IMR-90 (cell line): ENCODE measurements around the gene ZNF283. TPM values are rescaled to one million over a fixed set of nuclear protein-coding genes. Genes with fewer than 3 reads are reported as not detected.

Experiments used
- ATAC-seq: fragments of 200-7000 bp; cut with Tn5 transposase; 2 replicates; pipeline ENCODE4 v1.9.1; 2020; ENCODE audit warnings: low read depth, mild to moderate bottlenecking, moderate library complexity
- BruUV-seq: library from RNA; stranded (reverse); fragments of 400-500 nt; replicated peaks from 2 replicates; lab custom pipeline; 2021; lab: Mats Ljungman, UMichigan
- CTCF ChIA-PET: fragments of 300-600 bp; formaldehyde crosslinking; extraction: SDS; loops from one replicate; lab custom pipeline; 2021; ENCODE audit warnings: antibody characterized with exemption; lab: Yijun Ruan, JAX
- POLR2A ChIA-PET: fragments of 300-600 bp; sonication (Branson Sonifier 250); formaldehyde crosslinking; loops from one replicate; lab custom pipeline; 2022; ENCODE audit warnings: antibody characterized with exemption; ENCODE audit not compliant: unreplicated experiment; lab: Charles Lee
- DNase-seq: peaks from one replicate; pipeline ENCODE4 v3.0.0; 2013
- H2AFZ ChIP-seq: replicated peaks from 2 replicates; pipeline ENCODE3; 2013; ENCODE audit warnings: low read length, mild to moderate bottlenecking; ENCODE audit not compliant: poor library complexity
- H2AK5ac ChIP-seq: 2 replicates; pipeline ENCODE4 v1.6.1; 2013; ENCODE audit warnings: low read depth, low read length, inconsistent platforms
- H2AK9ac ChIP-seq: replicated peaks from 2 replicates; pipeline ENCODE3; 2013; ENCODE audit warnings: mild to moderate bottlenecking, low read depth, low read length, moderate library complexity; ENCODE audit not compliant: poor library complexity
- H2BK120ac ChIP-seq: 2 replicates; pipeline ENCODE4 v1.6.1; 2013; ENCODE audit warnings: low read depth, low read length, inconsistent platforms
- H2BK15ac ChIP-seq: 3 replicates; pipeline ENCODE4 v1.6.1; 2013; ENCODE audit warnings: low read depth, low read length, inconsistent platforms
- H2BK20ac ChIP-seq: 2 replicates; pipeline ENCODE4 v1.6.1; 2013; ENCODE audit warnings: low read depth, mild to moderate bottlenecking, inconsistent platforms, low read length, moderate library complexity
- H2BK5ac ChIP-seq: 2 replicates; pipeline ENCODE4 v1.6.1; 2013; ENCODE audit warnings: mild to moderate bottlenecking, low read depth, low read length, inconsistent platforms; ENCODE audit not compliant: poor library complexity, severe bottlenecking
- H3K14ac ChIP-seq: replicated peaks from 2 replicates; pipeline ENCODE4 v1.6.1; 2013; ENCODE audit warnings: low read depth, low read length, inconsistent platforms
- H3K18ac ChIP-seq: 2 replicates; pipeline ENCODE4 v1.6.1; 2013; ENCODE audit warnings: low read depth, low read length, control low read depth
- H3K23ac ChIP-seq: 2 replicates; pipeline ENCODE4 v1.6.1; 2013; ENCODE audit warnings: low read depth, low read length, inconsistent platforms
- H3K27ac ChIP-seq: 2 replicates; pipeline ENCODE4 v1.5.1; 2013; ENCODE audit warnings: mild to moderate bottlenecking, control low read depth, low read length; ENCODE audit not compliant: insufficient read depth
- H3K27me3 ChIP-seq: 2 replicates; pipeline ENCODE4 v1.6.1; 2013; ENCODE audit warnings: low read length; ENCODE audit not compliant: control insufficient read depth, insufficient read depth
- H3K36me3 ChIP-seq: 2 replicates; pipeline ENCODE4 v1.6.1; 2013; ENCODE audit warnings: low read length, mixed read lengths; ENCODE audit not compliant: control insufficient read depth, insufficient read depth
- H3K4ac ChIP-seq: 2 replicates; pipeline ENCODE4 v1.6.1; 2013; ENCODE audit warnings: low read depth, low read length, inconsistent platforms
- H3K4me1 ChIP-seq: 2 replicates; pipeline ENCODE4 v1.6.1; 2013; ENCODE audit warnings: low read length, mixed read lengths; ENCODE audit not compliant: control insufficient read depth, insufficient read depth
- H3K4me2 ChIP-seq: 2 replicates; pipeline ENCODE4 v1.6.1; 2013; ENCODE audit warnings: low read depth, mild to moderate bottlenecking, control low read depth, low read length, moderate library complexity
- H3K4me3 ChIP-seq: 2 replicates; pipeline ENCODE4 v1.5.1; 2013; ENCODE audit warnings: low read depth, mild to moderate bottlenecking, control low read depth, low read length, moderate library complexity; ENCODE audit not compliant: insufficient read depth
- H3K56ac ChIP-seq: 2 replicates; pipeline ENCODE4 v1.6.1; 2013; ENCODE audit warnings: low read length, inconsistent platforms; ENCODE audit not compliant: insufficient read depth; ENCODE audit errors: extremely low read depth
- H3K79me1 ChIP-seq, 2 experiments: 2 replicates each; pipeline ENCODE4 v1.6.1; 2013; ENCODE audit warnings: low read length in 2 of 2, inconsistent platforms in 1 of 2, low read depth in 1 of 2
- H3K9ac ChIP-seq: 2 replicates; pipeline ENCODE4 v1.6.1; 2013; ENCODE audit warnings: low read depth, low read length, control low read depth
- H3K9me1 ChIP-seq: 2 replicates; pipeline ENCODE4 v1.6.1; 2013; ENCODE audit warnings: low read length, inconsistent platforms; ENCODE audit not compliant: insufficient read depth
- H3K9me3 ChIP-seq: 2 replicates; pipeline ENCODE4 v1.6.1; 2013; ENCODE audit warnings: low read length; ENCODE audit not compliant: control insufficient read depth, insufficient read depth
- H4K20me1 ChIP-seq: 2 replicates; pipeline ENCODE4 v1.6.1; 2013; ENCODE audit warnings: low read length, inconsistent platforms; ENCODE audit not compliant: insufficient read depth
- H4K5ac ChIP-seq: 2 replicates; pipeline ENCODE4 v1.6.1; 2013; ENCODE audit warnings: mild to moderate bottlenecking, low read depth, low read length, control low read depth
- H4K8ac ChIP-seq, 2 experiments: 2 replicates each; pipeline ENCODE4 v1.6.1; 2013; ENCODE audit warnings: low read depth in 2 of 2, low read length in 2 of 2, control low read depth in 1 of 2, inconsistent platforms in 1 of 2
- H4K91ac ChIP-seq: 2 replicates; pipeline ENCODE4 v1.6.1; 2013; ENCODE audit warnings: low read depth, low read length, inconsistent platforms; ENCODE audit not compliant: insufficient read depth
- BHLHE40 ChIP-seq: fragments of 150-350 bp; IDR thresholded peaks from 2 replicates; pipeline ENCODE4 v1.6.1; 2016; ENCODE audit warnings: mild to moderate bottlenecking, low read depth, low read length
- CTCF ChIP-seq: conservative IDR thresholded peaks from 2 replicates; pipeline ENCODE4 v1.5.1; 2012; ENCODE audit warnings: mild to moderate bottlenecking, low read depth, low read length, improper control_type of control experiment
- FOS ChIP-seq: fragments of 150-350 bp; IDR thresholded peaks from 2 replicates; pipeline ENCODE4 v1.6.1; 2016; ENCODE audit warnings: low read depth, low read length
- MAFK ChIP-seq: IDR thresholded peaks from 2 replicates; pipeline ENCODE4 v1.6.1; 2012; ENCODE audit warnings: low read depth, low read length, improper control_type of control experiment
- NFE2L2 ChIP-seq: fragments of 150-350 bp; IDR thresholded peaks from 2 replicates; pipeline ENCODE4 v1.6.1; 2016; ENCODE audit warnings: low read depth, mild to moderate bottlenecking, low read length
- RAD21 ChIP-seq: IDR thresholded peaks from 2 replicates; pipeline ENCODE4 v1.6.1; 2012; ENCODE audit warnings: low read length, improper control_type of control experiment
- RCOR1 ChIP-seq: IDR thresholded peaks from 2 replicates; pipeline ENCODE4 v1.6.1; 2012; ENCODE audit warnings: mild to moderate bottlenecking, low read length, improper control_type of control experiment; ENCODE audit not compliant: insufficient replicate concordance
- RFX5 ChIP-seq: IDR thresholded peaks from 2 replicates; pipeline ENCODE4 v1.8.0; 2012; ENCODE audit warnings: low read depth, mild to moderate bottlenecking, low read length, moderate library complexity
- WGBS, 2 experiments: methylation state at CpG; one replicate each; pipeline versions ENCODE4 v1.1.5 to v1.1.7; 2013; ENCODE audit warnings: missing lambda C conversion rate in 2 of 2; ENCODE audit not compliant: insufficient read length in 1 of 2; ENCODE audit errors: extremely low coverage in 2 of 2; 5-methylcytosine and 5-hydroxymethylcytosine counted together
- dilution Hi-C: fragments of 300-500 bp; cut with HindIII; formaldehyde crosslinking; loops from one replicate; pipeline ENCODE4 v1.14.3; 2018; ENCODE audit warnings: low sequenced_read_pairs; ENCODE audit not compliant: unreplicated experiment
- in situ Hi-C: fragments of 300-500 bp; cut with MboI; formaldehyde crosslinking; loops from 3 replicates; pipeline ENCODE4 v1.14.3; 2019; ENCODE audit warnings: low sequenced_read_pairs, inconsistent platforms, mixed read lengths
- intact Hi-C: fragments of 100-400 bp; cut with micrococcal nuclease; formaldehyde crosslinking; loops from 2 replicates; pipeline ENCODE4 v1.10.0; 2022
- polyA plus RNA-seq, 3 experiments: library from polyadenylated mRNA; depleted of rRNA; stranded (reverse); fragments of >200 nt; gene quantifications; 2 replicates each; pipeline ENCODE4 v1.2.3, GENCODE V29; 2012; ENCODE audit warnings: low replicate concordance in 1 of 3
- total RNA-seq: library from RNA; depleted of rRNA; stranded (reverse); fragments of >200 nt; gene quantifications from 2 replicates; pipeline ENCODE4 v1.2.3, GENCODE V29; 2012
- TF ChIP-seq, protein P1 (sequence below): fragments of 150-350 bp; IDR thresholded peaks from 2 replicates; pipeline ENCODE4 v1.6.1; 2016; ENCODE audit warnings: low read depth, mild to moderate bottlenecking, low read length, moderate library complexity, borderline replicate concordance
- TF ChIP-seq, protein P2 (sequence below): fragments of 150-350 bp; IDR thresholded peaks from 2 replicates; pipeline ENCODE4 v1.6.1; 2017; ENCODE audit warnings: mild to moderate bottlenecking, antibody characterized with exemption, low read length, low read depth

ZNF283 gene
- total and polyA plus RNA-seq, 2 of the 4 experiments (the other 2 are of a cell fraction): 2.1 to 5.0 TPM

- Histone ChIP-seq H3K4me3 (peak overlapping the region; percentile 49), H3K23ac (no peak overlapping the region; the same call in 1 of the 2 replicates), H3K27ac (no peak overlapping the region), H3K4ac (no peak overlapping the region), H2BK15ac (no peak overlapping the region), H3K56ac (no peak overlapping the region), H3K36me3 (no peaks in the 10 kb centered on the region), H3K9me3 (no peaks in the 10 kb centered on the region), H3K4me1 (no peaks in the 10 kb centered on the region; the same call in 1 of the 2 replicates), H3K4me2 (peak overlapping the region; percentile 46), H3K79me1 (0 out of 4 replicates have a peak, but pooled peaks cover 0 to 2% of the 10 kb centered on the region in 2 experiments), H3K9ac (no peak overlapping the region), H2AK9ac (no peak overlapping the region), H3K18ac (no peak overlapping the region), H3K9me1 (peaks cover 6% of the 10 kb centered on the region; the same call in 1 of the 2 replicates), H4K5ac (no peak overlapping the region), H2AFZ (peak overlapping the region; percentile 99), H4K91ac (no peak overlapping the region), H4K20me1 (no peaks in the 10 kb centered on the region), H2BK5ac (no peak overlapping the region), H3K14ac (no peak overlapping the region), H4K8ac (no peak overlapping the region; a peak in 1 of 4 replicates), H3K27me3 (no peaks in the 10 kb centered on the region; the same call in 1 of the 2 replicates), H2BK120ac (no peak overlapping the region), H2BK20ac (no peak overlapping the region), H2AK5ac (no peak overlapping the region)
- intact Hi-C loops: no loop called here
- dilution Hi-C loops: no loop called here
- CTCF ChIA-PET: no interaction called here
- POLR2A ChIA-PET: no interaction called here
- no TSS peak for BruUV-seq
- no CpG with 5 or more reads among the region's 5 CpGs for WGBS, 2 experiments
- no peak for DNase-seq
- no peak; the same call in 1 of the 2 replicates for ATAC-seq
- no peak for TF ChIP-seq RAD21
- TF ChIP-seq, protein P1, sequence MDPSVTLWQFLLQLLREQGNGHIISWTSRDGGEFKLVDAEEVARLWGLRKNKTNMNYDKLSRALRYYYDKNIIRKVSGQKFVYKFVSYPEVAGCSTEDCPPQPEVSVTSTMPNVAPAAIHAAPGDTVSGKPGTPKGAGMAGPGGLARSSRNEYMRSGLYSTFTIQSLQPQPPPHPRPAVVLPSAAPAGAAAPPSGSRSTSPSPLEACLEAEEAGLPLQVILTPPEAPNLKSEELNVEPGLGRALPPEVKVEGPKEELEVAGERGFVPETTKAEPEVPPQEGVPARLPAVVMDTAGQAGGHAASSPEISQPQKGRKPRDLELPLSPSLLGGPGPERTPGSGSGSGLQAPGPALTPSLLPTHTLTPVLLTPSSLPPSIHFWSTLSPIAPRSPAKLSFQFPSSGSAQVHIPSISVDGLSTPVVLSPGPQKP: no peak
- no peak for TF ChIP-seq FOS
- no peak for TF ChIP-seq NFE2L2
- TF ChIP-seq, protein P2, sequence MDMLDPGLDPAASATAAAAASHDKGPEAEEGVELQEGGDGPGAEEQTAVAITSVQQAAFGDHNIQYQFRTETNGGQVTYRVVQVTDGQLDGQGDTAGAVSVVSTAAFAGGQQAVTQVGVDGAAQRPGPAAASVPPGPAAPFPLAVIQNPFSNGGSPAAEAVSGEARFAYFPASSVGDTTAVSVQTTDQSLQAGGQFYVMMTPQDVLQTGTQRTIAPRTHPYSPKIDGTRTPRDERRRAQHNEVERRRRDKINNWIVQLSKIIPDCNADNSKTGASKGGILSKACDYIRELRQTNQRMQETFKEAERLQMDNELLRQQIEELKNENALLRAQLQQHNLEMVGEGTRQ: no peak
- TF ChIP-seq CTCF: no peak
- TF ChIP-seq RFX5: no peak
- no peak for TF ChIP-seq BHLHE40
- TF ChIP-seq RCOR1: no peak
- TF ChIP-seq MAFK: no peak
- in situ Hi-C loops: no loop called here
These were observed 6.3 kb upstream of the ZNF283 start for GRCh38 chr19:43820884-43821215.
